ENCODE results near the gene ATP11B. TPM values are rescaled to one million over a fixed set of nuclear protein-coding genes. Genes with fewer than 3 reads are reported as not detected.

The ATP11B gene
- total RNA-seq = 100 to 1,000 TPM in 1 of 6 donors, 10 to 100 TPM in 5; 56.4 to 102 (median 83.2) TPM

DNA sequence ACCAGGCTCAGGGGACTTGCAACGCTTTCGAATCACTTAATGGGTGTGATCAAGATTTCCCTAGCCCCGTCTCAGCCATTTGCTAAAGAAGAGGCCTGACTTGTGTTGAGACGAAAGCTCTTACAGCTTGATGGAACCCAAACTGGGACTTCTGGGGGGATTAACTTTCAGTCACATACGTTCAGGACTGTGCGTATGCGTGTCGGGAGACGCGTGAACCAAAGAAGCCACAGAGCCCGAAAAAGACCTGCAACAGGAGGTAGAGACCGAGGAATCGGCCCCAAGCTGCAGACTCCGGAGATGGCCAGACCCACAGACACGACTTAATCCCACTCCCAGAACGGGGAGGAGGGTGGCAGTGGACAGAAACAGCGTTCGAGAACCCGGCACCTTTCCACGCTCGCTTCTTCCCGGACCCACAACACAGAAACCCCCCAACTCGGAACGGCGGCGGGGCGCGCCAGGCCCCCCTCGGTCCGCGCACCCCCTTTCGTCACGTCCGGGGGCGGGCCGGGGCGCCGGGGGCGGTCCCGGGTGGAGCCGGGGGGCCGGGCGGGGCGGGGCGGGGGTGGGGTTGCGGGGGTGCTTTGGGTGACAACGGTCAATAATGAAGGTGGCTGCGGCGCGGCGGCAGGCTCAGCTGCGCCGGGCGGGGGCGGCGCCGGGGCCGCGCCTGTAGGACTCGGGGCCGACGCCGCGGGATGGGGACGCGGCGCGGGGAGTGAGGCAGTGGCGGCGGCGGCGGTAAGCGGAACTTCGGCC, at the start of gene ATP11B:
ATP11B (plus strand) TSS at position 604 of the 762 bp plus-strand sequence. CDS start 256 bp downstream, outside the sequence.
- Histone ChIP-seq H3K4me1 (peaks cover 5 to 25% (median 20%) of the 10 kb centered on the region in 4 donors), H3K27me3 (no peaks in the 10 kb centered on the region), H3K27ac (peak within 1 kb of the TSS; percentile 91 to 100 (median 96)), H3K4me3 (peak within 1 kb of the TSS; percentile 71 to 91 (median 90)), H3K36me3 (no peaks in the 10 kb centered on the region), H3K9me3 (no peaks in the 10 kb centered on the region)
- peak; percentile 81 to 96 for DNase-seq
- peak; percentile 93 to 94 for ATAC-seq (ENCODE audit: low FRiP score in 2 of 2)
- 0 to 1% methylated on average over 8 to 52 of the region's 74 CpGs for WGBS, 2 donors
- TF ChIP-seq CTCF (IDR thresholded peaks at IDR 0.05) = peak in 1 of 6 experiments; percentile 30
- TF ChIP-seq POLR2AphosphoS5 (IDR thresholded peaks at IDR 0.05) = peak; percentile 83 to 94
- no peak for TF ChIP-seq EP300 (IDR thresholded peaks at IDR 0.05)
- TF ChIP-seq POLR2A (IDR thresholded peaks at IDR 0.05) = peak in 3 of 4 donors; percentile 53 to 91 (median 72)

DNA sequence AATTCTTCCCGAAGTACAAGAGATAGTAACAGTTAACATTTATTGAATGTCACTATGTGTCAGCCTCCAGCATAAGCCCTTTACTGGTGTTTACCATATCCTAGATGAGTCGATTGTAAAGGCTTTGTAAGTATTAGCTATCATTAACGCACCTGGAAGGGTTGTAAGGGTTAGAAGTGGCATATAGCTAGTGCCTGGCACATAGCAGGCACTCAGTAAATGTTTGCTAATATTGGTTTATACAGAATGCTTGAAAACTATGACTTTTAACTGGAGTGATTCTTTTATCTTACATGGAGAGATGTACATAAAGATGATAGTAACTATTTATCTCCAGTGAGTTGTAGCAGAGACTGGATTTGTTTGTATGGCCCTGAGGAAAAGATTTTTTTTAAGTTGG, 46.3 kb upstream of the ATP11B start:
- 29 to 49% methylated on average over 3 of the region's 3 CpGs for WGBS, 2 donors
- no peak for ATAC-seq (ENCODE audit: low FRiP score in 2 of 2)
- peaks cover 0 to under 1% (median 0%) of the 10 kb centered on the region in 4 donors for H3K9me3 ChIP-seq
- H3K27ac ChIP-seq = no peak overlapping the region
- no peaks in the 10 kb centered on the region for H3K27me3 ChIP-seq
- no peak overlapping the region for H3K4me3 ChIP-seq
- H3K4me1 ChIP-seq = no peaks in the 10 kb centered on the region
- no peak for DNase-seq
- H3K36me3 ChIP-seq = no peaks in the 10 kb centered on the region
- no peak for TF ChIP-seq EP300 (IDR thresholded peaks at IDR 0.05)
- no peak for TF ChIP-seq POLR2A (IDR thresholded peaks at IDR 0.05)
- no peak for TF ChIP-seq POLR2AphosphoS5 (IDR thresholded peaks at IDR 0.05)
- no peak for TF ChIP-seq CTCF (IDR thresholded peaks at IDR 0.05)

DNA sequence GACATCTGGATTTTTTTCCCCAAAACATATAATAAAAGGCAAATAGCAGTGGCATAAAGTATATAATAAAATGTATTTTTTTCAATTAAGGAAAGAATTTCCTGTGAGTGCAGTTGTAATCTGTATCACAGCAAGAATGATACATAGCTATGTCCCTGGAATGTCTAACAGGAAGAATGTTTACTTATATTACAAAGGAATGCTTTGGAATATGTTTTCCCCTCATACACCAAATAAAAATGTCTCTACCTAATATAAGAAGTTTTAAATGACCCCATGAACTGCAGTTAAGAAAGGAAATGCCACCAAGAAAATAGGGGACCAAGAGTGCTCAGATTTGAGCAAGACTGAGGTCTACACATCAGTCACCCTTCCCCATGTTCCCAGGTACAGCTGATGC, 38.0 kb upstream of the ATP11B start:
- H3K4me3 ChIP-seq = no peak overlapping the region
- H3K27me3 ChIP-seq = no peaks in the 10 kb centered on the region
- H3K4me1 ChIP-seq = no peaks in the 10 kb centered on the region
- DNase-seq = no peak
- no peak for ATAC-seq (ENCODE audit: low FRiP score in 2 of 2)
- TF ChIP-seq POLR2A (IDR thresholded peaks at IDR 0.05) = no peak
- no peak for TF ChIP-seq EP300 (IDR thresholded peaks at IDR 0.05)
- no peak for TF ChIP-seq POLR2AphosphoS5 (IDR thresholded peaks at IDR 0.05)
- no peak for TF ChIP-seq CTCF (IDR thresholded peaks at IDR 0.05)
- H3K36me3 ChIP-seq = no peaks in the 10 kb centered on the region
- H3K9me3 ChIP-seq = peaks cover 0 to 3% (median 0%) of the 10 kb centered on the region in 4 donors
- H3K27ac ChIP-seq = no peak overlapping the region

DNA sequence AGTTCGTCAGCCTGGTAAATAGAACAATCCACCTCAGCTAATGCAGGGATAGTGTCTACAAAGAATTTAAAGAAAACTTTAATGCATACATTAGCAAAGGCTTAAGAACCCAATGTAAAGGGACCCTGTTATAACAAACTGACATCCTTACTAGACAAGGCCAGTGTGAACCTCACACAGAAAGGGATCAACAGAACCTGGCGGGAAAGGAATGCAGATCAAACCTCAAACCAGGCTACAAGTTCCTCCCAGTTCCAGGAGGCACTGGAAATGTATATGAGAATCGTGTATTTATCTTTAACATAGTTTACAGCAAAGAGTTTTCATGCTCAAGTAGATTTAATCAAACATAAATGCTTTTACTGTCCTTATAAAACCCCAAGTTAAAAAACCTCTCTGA, 37.6 kb upstream of the ATP11B start:
- TF ChIP-seq CTCF (IDR thresholded peaks at IDR 0.05) (no peak), POLR2A (IDR thresholded peaks at IDR 0.05) (no peak), POLR2AphosphoS5 (IDR thresholded peaks at IDR 0.05) (no peak), EP300 (IDR thresholded peaks at IDR 0.05) (no peak)
- no peaks in the 10 kb centered on the region for H3K4me1 ChIP-seq
- peaks cover 0 to 3% (median 0%) of the 10 kb centered on the region in 4 donors for H3K9me3 ChIP-seq
- H3K36me3 ChIP-seq = no peaks in the 10 kb centered on the region
- H3K27ac ChIP-seq = no peak overlapping the region
- no peak for DNase-seq
- no peak overlapping the region for H3K4me3 ChIP-seq
- H3K27me3 ChIP-seq = no peaks in the 10 kb centered on the region
- 71 to 72% methylated on average over 3 of the region's 3 CpGs for WGBS, 2 donors
- no peak for ATAC-seq (ENCODE audit: low FRiP score in 2 of 2)
